NCI-H2029 treated with DMSO at 0.1 percent for 48 hours (cell line): ENCODE measurements around the gene MAGEF1.

ENCODE experiments used
- DNase-seq: peaks from one replicate; lab custom pipeline; 2025; lab: John Stamatoyannopoulos, UW

The MAGEF1 gene

DNA sequence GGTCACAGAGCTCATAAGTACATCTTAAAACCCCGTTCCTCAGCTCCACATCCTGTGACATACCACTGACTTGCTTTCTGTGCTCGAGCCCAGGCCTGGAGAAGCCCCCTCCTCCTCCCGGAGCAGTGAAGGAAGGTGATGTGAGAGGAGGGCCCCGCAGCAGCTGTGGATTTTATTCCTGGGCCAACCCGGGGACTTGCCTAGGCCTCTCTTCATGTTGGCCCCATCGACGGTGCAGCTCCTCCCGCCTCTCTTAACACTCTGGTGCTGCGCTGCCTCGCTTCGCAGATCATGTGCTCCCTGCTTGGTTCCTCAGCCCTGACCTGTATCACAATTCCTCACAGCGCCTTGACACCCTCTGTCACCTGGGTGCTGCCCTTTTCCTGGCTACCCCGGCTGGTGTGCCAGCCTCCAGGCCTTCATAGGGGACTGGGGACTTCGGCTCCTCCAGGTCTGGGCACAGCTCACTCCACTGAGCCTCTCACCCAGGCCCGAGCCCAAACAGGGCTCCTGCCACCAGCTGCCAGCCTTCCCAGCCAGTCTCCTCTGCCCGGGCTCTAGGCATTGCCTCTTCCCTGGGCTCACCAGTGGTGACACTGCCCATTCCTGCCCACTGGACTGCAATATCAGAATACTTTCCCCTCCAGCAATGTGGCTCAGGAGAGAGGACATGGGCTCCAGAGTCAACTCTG lies 21.5 kb downstream of the MAGEF1 start:
- no peak for DNase-seq

DNA sequence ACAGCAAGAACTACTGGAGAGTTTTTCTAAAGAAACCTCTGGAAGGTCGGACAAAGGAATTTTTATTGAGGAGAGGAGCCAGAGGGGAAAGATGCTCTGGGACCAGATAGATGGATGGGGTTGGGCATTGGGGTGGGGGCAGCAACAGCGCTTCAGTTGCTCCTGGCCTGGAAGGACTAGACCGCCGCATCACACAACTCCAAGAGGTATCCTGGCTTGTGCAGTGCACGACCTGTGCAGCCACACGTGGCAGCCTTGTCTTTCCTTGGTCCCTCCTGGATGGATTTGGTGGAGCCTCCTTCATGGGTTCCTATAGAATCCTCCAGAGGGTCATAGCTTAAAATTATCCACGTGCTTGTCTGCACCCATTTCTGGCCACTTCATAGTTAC lies 23.0 kb downstream of the MAGEF1 start:
- no peak for DNase-seq

DNA sequence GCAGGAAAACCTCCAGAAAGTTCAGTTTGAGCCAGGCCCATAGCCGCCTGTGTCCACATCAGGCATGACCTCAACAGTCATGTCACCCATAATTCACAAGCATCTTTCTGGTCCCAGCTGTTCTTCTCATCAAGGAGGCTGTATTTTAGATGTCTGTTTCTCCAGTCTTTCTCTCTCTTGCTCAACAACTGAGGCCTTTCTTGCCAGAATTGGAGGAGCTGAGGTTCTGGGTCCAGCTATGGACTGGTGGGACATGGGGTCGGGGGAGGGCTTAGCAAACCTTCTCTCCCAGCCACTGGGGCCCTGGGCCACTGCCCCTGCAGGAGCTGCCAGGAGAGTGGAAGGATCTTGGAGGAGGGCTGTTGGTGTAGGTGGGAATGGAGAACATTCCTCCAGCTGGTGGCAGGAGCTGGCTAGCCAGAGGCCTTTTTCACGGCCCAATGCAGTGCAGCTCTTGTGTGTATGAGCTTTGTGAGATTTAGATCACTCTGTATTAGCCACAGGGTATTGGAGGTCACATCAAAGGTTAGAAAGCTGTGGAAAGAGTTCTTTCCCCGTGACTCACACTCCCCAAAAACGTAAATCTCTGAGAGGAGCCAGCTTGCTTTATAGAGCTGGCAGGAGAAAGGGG lies 23.5 kb downstream of the MAGEF1 start:
- DNase-seq = no peak

DNA sequence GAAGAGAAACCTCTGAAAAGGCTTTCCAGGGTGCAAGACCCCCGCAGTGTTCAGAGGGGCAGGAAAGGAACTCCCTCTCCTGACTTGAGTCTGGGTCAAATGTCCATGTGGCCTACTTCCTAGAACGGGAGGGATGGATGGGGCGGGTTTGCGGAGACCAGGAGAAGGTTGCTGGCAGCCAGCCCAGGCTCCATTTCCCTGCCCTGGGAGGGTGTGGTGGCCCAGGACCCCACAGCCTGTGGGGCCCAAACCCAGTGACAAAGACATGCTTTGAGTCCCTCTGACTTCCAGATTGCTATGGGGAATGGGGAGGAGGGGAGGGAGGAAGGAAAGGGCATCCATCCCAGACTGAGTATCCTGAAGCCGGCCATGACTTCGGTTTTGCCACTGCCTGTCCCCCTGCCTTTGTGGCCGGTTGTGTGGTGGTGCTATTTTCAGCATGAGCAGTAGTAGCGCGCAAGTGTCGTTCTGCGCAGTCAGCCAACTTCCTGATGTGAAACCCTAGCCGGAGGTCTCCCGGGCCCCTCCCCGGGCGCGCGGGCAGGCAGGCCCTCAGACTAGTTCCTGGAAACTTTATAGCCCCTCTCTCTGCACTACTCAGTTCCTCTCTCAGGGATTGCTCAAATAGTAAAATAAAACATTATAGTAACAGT lies 24.4 kb downstream of the MAGEF1 start:
- no peak for DNase-seq

DNA sequence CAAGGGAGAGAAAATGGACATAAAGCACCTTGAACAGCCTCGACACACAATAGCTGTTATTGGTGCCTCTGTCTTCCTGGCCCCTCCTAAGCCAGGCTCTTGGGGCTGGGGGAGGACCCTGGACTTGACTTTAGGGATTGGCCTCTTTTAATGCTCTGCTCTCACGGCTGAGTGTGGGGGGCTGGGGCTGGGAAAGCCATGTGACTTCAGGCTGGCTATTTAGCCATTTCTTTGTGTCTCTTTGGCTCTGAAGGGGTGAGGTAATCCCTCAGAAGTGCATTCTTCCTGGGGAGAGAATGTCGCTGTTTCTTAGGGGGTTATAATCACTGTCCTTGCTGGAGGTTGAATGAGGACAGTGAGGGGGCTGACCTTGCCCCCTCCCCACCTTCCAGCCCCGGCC lies 26.2 kb downstream of the MAGEF1 start:
- no peak for DNase-seq

DNA sequence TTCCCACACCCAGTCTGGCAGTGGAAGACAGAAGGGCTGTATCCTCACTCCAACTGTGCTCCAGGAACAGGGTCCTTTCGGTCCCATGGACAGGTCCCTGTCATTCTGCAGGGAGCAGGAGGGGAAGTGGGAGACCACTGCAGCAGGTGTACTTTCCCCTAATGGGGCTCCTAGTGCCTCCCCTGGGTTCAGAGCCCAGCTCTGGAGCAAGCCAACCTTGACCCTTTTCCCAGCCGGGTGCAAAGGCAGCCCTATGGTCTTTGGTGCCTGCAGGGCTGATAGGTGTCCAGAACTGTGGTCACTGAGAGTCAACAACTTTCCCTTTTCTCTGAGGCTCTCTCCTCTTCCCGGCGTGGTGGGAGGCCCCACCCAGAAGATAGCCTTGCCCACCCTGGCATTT lies 26.8 kb downstream of the MAGEF1 start:
- no peak for DNase-seq

DNA sequence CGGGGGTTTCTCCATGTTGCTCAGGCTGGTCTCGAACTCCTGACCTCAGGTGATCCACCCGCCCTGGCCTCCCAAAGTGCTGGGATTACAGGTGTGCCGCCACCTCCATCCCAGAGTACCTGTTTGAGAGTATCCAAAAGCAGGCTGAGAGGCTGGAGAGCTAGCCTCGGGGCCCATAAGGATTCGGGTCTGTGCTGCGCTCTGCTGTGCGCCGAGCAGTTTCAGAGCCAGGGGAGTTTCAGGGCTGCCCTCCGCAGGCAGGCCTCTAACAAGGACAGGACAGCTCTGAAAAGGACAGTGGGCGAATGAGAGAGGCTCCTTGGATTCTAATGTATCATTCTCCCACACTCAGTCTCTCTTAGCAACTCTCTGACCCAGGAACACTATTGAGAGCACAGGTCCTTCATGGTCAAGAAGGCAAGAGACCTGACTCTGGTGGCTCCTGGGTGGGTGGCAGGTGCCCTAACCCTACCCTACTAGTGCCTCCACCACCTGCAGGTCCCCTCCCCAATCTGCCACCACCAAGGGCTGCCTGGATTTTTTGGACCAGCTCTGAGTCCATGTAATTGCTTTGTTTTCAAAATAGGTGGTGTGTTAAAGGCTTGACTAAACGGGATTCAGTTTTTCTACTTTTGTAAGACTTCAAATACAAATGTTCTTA lies 27.8 kb downstream of the MAGEF1 start:
- DNase-seq = no peak

DNA sequence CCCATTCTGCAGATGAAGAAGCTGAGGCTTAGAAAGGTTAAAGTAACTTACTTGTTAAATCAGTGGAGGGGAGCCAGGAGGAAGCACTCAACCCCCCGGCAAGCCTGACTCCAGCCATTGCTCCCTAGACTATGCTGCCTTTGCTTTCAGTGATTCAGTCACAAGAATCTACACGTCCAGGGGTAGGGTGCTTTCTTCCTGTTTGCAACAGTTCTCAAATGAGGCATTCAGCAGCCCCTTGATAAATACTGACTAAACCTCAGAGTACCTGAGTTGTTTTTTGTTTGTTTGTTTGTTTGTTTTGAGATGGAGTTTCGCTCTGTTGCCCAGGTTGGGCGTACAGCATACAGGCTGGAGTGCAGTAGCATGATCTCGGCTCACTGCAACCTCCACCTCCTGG lies 28.6 kb downstream of the MAGEF1 start:
- no peak for DNase-seq

DNA sequence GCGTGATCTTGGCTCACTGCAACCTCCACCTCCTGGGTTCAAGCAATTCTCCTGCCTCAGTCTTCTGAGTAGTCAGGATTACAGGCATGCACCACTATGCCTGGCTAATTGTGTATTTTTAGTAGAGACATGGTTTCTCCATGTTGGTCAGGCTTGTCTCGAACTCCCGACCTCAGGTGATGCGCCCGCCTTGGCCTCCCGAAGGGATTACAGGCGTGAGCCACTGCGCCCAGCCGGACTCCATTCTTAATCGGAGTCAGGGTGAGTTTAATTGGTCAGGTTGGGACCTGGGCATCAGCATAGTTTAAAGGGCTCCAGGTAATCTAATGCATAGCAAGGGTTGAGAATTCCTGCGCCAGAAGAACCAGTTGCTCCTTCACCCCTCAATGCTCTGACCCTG lies 29.2 kb downstream of the MAGEF1 start:
- DNase-seq = no peak

DNA sequence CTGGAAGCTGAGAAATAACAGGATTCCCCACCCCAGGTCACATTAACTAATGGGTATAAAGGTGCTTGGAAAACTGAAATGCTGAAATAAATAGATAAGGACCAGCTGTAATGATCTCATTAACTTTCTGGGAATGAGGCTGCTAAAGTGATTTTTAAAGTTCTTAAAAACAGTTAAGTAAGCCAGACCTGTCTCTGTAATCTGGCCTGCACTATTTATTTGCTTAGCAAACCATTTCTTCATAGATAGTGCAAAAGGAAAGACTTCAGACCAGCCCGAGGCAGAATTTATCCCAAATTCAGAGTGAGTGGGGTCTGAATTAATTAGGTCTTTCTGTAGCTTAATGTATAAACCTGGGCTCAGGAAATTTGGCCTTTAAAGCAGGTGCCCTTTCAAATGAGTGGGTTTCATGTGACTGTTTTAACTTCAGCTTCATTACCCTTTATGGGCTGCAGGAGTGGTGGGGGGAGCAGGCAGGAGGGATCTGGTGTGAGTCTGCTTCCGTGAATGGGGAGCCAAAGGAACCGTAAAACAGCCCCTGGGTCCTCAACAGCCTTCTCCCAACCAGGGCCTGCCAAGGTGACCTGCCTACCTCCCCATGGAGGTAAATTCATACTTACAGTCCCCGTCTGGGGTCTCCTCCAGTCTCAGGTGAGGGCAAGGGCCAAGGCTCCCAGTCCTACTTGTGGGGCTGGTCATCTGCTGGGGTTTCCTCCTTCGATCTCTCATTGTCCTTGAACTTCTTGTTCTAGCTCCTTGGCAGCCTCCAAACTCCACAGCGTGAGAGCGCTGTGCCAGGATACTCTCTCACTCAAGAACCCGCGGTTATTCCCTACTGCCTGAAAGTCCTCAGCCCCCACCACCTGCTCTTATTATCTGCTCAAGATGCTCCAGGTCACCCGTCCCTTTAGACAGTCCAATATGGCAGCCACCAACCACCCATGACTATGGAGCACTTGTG lies 31.2 kb downstream of the MAGEF1 start:
- no peak for DNase-seq

DNA sequence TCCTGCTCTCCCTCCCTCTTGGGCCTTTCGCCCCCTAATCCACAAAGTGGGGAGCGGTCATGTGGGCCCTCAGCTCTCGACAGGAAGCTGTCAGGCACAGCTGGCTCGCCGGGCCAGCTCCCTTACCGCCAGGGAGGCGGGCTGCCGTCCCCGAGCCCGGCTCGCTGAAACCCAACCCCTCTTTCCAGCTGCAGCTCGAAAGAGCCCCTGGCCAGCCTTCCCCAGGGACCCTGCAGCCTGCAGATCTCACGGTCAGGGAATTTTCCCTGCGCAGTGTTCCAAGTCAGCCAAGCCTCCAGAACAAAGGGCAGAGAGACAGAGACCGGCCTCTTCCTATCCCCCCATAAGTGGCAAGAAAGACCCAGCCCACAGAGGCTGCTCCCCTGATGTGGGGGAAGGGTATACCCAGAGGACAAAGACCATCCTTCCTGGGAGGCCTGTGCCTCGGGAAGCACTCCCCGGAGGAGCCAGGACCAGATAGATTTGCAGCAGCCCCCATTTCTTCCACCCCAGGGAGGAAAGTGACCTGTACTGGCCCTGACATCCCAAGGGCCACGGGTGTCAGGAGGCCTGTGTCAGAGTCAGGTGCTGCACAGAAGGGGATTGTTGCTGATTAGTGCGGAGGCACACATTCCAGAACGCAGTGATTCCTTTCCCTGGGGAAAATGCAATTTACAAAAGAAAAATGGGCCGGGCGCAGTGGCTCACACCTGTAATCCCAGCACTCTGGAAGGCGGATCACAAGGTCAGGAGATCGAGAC lies 32.6 kb downstream of the MAGEF1 start:
- no peak for DNase-seq

DNA sequence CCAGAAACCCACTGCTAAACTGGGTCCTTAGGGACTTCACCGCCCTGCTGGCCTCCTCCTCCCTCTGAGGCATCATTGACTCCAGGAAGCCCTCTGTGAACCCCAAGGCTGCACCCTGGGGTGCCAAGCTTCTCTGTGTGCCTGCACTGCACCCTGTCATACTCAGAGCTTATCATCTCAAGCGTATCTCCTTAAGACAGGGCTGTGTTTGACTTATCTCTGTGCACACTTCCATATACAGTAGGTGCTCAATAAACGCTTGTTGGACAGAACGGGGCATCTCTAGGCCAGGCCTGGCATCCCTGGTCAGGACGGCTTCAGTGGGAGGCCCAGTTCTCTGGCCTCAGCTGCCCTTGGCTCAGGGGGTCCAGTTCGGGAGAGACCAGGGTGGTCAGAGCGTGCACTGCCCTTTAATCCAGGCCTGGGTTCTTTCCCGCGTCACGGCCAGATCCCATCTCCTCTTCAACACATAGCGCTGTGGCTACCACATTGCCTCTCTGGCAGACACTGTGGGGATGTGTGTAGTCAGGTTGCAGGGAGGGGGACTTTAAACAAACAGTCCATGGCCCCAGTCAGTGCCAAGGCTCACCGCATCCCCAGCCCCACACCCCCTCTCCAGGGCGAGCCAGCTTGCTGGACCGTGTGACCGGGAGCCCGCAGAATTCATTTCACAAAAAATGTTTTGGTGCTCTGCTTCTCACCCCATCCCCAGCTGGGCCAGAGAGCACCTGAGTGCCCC lies 33.4 kb downstream of the MAGEF1 start:
- DNase-seq = no peak

DNA sequence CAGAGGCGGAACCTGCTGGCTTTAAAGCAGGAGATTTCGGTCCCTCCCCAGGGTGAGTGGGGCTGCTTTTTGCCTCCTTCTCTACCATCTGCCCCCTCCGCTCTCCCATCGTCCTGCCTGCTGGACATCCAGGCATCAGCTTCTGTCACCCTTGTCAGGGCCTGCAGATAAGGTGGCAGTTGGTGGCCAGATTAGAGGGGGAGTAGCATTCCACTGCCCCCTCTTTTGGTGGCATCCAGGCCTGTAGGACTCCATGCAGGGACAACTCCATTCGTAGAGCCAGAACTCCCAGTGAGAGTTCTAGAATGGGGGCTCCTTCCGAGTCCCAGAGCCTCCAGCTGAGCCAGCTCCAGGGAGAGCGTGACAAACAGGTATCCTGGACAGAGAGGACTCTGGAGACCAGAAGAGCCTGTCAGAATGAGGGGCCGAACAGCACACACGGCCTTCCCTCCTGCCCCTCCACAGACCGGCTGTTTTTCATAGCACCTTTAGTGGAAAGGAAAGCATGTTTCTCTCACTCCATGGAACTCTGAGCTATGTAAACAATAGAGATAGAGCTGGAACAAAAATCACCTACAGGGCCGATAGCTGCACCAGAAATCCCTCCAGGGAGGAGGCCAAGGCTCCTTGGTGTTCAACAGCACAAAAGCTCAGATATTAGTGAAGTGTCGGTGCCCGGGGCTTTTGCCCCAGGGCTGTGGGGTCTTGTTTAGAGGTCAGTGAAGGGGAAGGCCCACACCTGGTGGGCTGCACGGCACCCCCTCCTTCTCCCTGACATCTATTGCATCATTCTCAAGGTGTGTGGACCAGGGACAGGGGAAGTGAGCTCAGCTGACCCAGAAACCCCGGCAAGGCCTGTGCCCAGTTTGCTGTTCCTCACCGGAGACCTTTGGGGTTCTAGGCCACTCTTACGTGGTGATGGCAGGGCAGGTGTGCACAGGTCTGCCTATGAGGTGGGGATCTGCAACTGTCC lies 34.2 kb downstream of the MAGEF1 start:
- DNase-seq = no peak

DNA sequence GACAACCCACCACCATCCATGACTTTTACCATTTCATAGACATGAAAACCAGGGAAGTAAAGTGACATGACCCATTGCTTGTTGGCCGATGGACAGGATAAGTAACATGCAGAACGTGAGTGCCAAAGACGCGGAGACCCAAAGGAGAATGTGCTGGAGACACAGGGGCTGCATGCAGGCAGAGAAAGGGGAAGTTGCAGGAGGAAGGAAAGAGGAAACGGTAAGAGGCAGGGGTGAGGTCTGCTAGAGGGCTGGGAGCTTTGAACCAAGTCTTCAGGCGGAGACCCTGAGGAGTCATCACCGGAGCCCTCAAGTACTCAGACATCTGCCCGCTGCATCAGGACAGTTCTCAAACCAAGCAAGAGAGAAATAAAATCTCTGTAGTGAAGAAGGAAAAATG lies 34.9 kb downstream of the MAGEF1 start:
- DNase-seq = no peak

DNA sequence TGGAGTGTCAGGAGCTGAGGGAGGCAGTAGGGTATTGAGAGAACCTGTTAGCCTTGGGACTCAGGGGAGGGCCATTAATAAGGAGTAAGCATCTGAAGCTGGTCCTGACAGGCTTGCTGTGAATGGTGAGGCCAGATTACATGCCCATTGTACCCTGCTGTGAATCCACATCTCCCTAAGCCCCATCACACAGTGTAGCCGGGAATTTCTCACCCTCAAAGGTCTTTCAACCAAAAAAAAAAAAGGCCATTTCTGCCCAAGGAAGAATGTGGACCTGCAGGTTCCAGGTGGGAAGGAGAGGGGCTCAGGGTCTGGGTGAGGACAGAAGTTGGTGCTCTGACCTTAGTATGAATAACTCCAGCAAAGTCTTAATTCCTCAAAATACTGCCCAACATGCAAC lies 37.2 kb downstream of the MAGEF1 start:
- no peak for DNase-seq

DNA sequence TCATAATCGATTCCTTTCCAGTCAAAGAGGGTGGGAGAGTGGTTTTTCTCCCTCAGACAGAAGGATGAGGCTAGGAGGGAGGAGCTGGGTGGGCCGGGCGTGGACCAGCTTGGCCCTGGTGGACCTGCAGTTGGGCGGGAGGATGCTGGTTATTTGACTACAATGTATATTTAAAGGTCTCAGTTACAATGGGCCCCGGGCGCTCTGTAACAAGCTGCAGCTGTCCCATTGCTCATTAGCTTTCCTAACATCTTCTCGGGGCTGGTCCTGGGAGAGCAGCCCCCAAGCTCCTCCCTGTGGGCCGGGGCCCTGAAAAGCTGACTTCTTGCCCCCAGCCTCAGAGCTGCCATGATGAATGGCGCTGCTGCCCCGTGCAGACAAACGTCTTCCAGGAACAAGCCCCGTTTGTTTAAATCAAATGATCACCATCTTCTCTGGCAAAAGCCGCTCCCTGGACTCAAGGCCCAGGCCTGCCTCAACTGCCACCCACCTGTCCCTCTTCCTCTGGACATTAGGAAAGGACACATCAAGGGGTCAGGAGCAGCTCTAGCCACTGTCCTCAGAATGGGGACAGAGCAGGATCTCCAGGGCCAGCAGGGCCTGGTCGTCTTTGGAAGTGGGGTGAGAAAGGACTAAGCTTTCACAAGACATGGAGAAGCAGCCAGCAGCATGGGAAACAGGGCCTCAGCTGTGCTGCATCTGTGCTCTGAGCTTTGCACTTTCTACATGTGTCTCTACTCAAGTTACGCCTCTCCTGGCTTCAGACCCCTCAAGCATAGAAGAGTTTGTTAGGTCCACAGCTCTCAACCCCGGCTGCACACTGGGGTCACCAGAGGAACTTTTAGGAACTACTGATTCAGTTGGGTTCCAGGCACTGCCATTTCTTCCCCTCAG lies 38.6 kb downstream of the MAGEF1 start:
- no peak for DNase-seq

DNA sequence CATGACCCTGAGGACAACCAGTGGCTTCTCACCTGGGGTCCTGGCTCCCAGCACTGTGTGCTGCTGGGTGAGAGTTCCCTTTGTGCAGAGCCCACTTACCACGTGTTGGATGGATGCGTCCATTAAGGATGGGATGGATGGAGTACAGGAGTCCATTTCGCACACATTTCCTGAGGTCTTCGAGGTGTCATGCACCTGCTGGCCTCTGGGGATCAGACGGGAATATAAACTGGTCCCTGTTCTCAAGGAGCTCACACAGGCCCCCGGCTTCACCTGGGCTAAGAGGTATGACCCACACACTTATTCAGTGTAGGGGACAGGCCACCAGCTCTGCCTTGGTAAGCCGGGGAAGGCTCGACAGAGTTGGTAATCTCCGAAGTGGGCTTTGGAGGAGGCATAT lies 39.5 kb downstream of the MAGEF1 start:
- no peak for DNase-seq

DNA sequence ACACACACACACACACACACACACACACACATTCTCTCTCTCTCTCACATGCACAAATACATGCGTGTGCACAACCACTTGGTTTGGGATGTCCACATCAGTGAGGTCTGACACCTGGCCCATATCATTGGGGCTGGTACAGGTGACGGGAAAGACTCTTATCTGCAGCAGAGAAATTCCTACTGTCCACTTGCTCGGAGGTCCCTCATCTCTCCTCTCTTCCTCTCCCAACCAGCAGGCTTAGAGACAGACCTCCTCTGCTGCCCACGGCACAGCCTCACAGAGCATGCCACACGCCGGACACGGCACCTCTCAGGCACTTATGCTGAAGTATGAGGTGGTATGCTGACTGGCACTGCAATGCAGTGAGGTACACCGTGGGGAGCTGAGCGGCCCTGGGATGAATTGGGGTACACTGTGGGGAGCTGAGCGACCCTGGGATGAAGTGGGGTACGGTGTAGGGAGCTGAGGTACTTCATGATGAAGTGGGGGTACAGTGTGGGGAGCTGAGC lies 41.7 kb downstream of the MAGEF1 start:
- no peak for DNase-seq
